Heart left ventricle (tissue), 16 donors: ENCODE measurements around the gene LSM14A. TPM values are rescaled to one million over a fixed set of nuclear protein-coding genes. Genes with fewer than 3 reads are reported as not detected.

Experiments used
- ATAC-seq, 4 donors: fragments of 200-7000 bp; cut with Tn5 transposase; one replicate each; pipeline ENCODE4 v1.9.1; 2020 to 2022; ENCODE audit warnings: moderate library complexity in 4 of 4, mild to moderate bottlenecking in 3 of 4, moderate number of reproducible peaks in 1 of 4
- DNase-seq, 5 donors: peaks; one replicate each; pipeline ENCODE4 v3.0.0-alpha.2; 2020
- H3K27ac ChIP-seq, 12 donors: fragments of 200-600 bp; sonication (generic) in 4 of 12; one replicate each; pipeline versions ENCODE4 v1.5.0 to v1.8.0; 2016 to 2022; ENCODE audit warnings: mild to moderate bottlenecking in 2 of 12
- H3K27me3 ChIP-seq, 9 donors: fragments of 200-600 bp; sonication (generic) in 2 of 9; one replicate each; pipeline versions ENCODE4 v1.5.1 to v1.8.0; 2016 to 2022; ENCODE audit warnings: mild to moderate bottlenecking in 3 of 9
- H3K36me3 ChIP-seq, 9 donors: fragments of 200-600 bp; sonication (generic) in 2 of 9; one replicate each; pipeline versions ENCODE4 v1.5.0 to v1.8.0; 2018 to 2022; ENCODE audit warnings: mild to moderate bottlenecking in 2 of 9
- H3K4me1 ChIP-seq, 12 donors: fragments of 200-600 bp; sonication (generic) in 4 of 12; one replicate each; pipeline versions ENCODE4 v1.5.0 to v1.8.0; 2016 to 2022; ENCODE audit warnings: mild to moderate bottlenecking in 3 of 12
- H3K4me3 ChIP-seq, 12 donors: fragments of 200-600 bp; sonication (generic) in 4 of 12; one replicate each; pipeline versions ENCODE4 v1.5.0 to v1.8.0; 2017 to 2022; ENCODE audit warnings: mild to moderate bottlenecking in 9 of 12, moderate library complexity in 4 of 12
- H3K9me3 ChIP-seq, 12 donors: fragments of 200-600 bp; sonication (generic) in 4 of 12; one replicate each; pipeline versions ENCODE4 v1.5.0 to v1.8.0; 2016 to 2022; ENCODE audit warnings: mild to moderate bottlenecking in 1 of 12
- POLR2A ChIP-seq, 2 donors: fragments of 450-650 bp; IDR thresholded peaks; one replicate each; pipeline ENCODE4 v1.6.1; 2017; ENCODE audit warnings: antibody characterized with exemption in 2 of 2, mild to moderate bottlenecking in 2 of 2, moderate library complexity in 2 of 2
- WGBS, 4 donors: extraction: QIAGEN DNeasy Blood & Tissue Kit in 2 of 4; methylation state at CpG; one replicate each; pipeline versions ENCODE4 v1.1.5 to v1.1.7; 2013 to 2018; 5-methylcytosine and 5-hydroxymethylcytosine counted together
- intact Hi-C, 10 donors: fragments of 100-400 bp; cut with DNase I; formaldehyde crosslinking; loops; one replicate each; pipeline versions ENCODE4 v1.11.1 to v1.14.2; 2022
- polyA plus RNA-seq, 2 donors: library from polyadenylated mRNA; stranded (reverse); fragments of 200-250 nt; gene quantifications; one replicate each; pipeline ENCODE4 v1.2.3, GENCODE V29; 2013
- total RNA-seq, 9 donors: library from RNA; depleted of rRNA in 2 of 9; stranded (reverse); fragments of >200 nt in 2 of 9; fragmentation: NEBNext Ultra II Directional in 3 of 9; extraction: Animal tissue kit (Norgen Biotek cat#: 25700) in 3 of 9; gene quantifications; one replicate each; pipeline versions ENCODE4 v1.1.0 to v1.2.4, GENCODE V29; 2016 to 2023
- TF ChIP-seq, protein P1 (sequence below), 12 donors: fragments of 200-600 bp; sonication (generic) in 4 of 12; IDR thresholded peaks; one replicate each; pipeline versions ENCODE4 v1.5.0 to v1.8.0; 2018 to 2022; ENCODE audit warnings: antibody characterized with exemption in 12 of 12, mild to moderate bottlenecking in 5 of 12
- donor health status: ischemic (EF 13 %, LVEDD 7.1; RV severe dilation, severe dysfunction).
- donor health status: healthy with polysubstance abuse.
- donor health status: DM: no; HTN: yes; CAD: no.
- donor health status: DM: no; HTN: no; CAD: no.
- donor health status: ischemic (EF 25% LVEDD 6.9; RV normal size, moderate dysfunction).
- donor health status: ischemic (EF 25% LVEDD 5.7; RV mildly dilated, moderate dysfunction).
- donor health status: healthy.
- donor health status: DM: yes; HTN: yes; CAD: no.
- donor health status: ischemic (EF 35%, LVEDD 5.7; RV mildly dilated, moderate dysfunction).
- donor health status: nonischemic (EF 11% LVEDD 7.7; RV severe dilation, severe dysfunction).
- donor health status: DM: yes; HTN: yes; CAD: no.
- donor health status: PGD.
- donor health status: ischemic (EF 29% LVEDD 5.4; RV normal size, mild dysfunction).
- donor health status: nonischemic (EF 23%, LVEDD 6.1; RV moderate dilation, normal function).

The LSM14A gene
- total and polyA plus RNA-seq, 11 donors: 34.6 to 109 (median 70.5) TPM

DNA sequence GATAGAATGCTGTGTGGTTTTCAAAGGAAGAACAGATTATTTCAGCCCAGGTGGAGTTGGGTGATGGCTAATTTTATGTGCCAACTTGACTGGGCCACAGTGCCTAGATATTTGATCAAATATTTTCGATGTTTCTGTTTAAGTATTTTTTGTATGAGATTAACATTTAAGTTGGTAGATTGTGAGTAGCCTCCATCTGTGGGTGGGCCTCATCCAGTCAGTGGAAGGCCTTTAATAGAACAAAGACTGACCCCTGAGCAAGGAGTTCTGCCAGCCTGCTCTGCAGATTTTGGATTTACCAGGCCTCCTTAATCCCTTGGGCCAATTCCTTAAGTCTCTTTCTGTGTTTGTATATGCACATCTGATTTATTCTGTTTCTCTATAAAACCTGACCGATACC lies 13.9 kb downstream of the LSM14A start:
- no peaks in the 10 kb centered on the region for H3K9me3 ChIP-seq
- no peak overlapping the region for H3K27ac ChIP-seq
- H3K4me1 ChIP-seq: peaks cover 14 to 95% (median 68%) of the 10 kb centered on the region in 12 donors
- peaks cover 0 to 5% (median 0%) of the 10 kb centered on the region in 9 donors for H3K36me3 ChIP-seq
- no peak for TF ChIP-seq POLR2A (IDR thresholded peaks at IDR 0.05)
- TF ChIP-seq, protein P1, sequence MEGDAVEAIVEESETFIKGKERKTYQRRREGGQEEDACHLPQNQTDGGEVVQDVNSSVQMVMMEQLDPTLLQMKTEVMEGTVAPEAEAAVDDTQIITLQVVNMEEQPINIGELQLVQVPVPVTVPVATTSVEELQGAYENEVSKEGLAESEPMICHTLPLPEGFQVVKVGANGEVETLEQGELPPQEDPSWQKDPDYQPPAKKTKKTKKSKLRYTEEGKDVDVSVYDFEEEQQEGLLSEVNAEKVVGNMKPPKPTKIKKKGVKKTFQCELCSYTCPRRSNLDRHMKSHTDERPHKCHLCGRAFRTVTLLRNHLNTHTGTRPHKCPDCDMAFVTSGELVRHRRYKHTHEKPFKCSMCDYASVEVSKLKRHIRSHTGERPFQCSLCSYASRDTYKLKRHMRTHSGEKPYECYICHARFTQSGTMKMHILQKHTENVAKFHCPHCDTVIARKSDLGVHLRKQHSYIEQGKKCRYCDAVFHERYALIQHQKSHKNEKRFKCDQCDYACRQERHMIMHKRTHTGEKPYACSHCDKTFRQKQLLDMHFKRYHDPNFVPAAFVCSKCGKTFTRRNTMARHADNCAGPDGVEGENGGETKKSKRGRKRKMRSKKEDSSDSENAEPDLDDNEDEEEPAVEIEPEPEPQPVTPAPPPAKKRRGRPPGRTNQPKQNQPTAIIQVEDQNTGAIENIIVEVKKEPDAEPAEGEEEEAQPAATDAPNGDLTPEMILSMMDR (IDR thresholded peaks at IDR 0.05): no peak
- DNase-seq: no peak
- no peak overlapping the region for H3K4me3 ChIP-seq
- intact Hi-C loops: no loop called here
- no peak for ATAC-seq
- 94 to 96% (median 94%) methylated on average over 2 of the region's 2 CpGs for WGBS, 4 donors
- H3K27me3 ChIP-seq: no peaks in the 10 kb centered on the region

DNA sequence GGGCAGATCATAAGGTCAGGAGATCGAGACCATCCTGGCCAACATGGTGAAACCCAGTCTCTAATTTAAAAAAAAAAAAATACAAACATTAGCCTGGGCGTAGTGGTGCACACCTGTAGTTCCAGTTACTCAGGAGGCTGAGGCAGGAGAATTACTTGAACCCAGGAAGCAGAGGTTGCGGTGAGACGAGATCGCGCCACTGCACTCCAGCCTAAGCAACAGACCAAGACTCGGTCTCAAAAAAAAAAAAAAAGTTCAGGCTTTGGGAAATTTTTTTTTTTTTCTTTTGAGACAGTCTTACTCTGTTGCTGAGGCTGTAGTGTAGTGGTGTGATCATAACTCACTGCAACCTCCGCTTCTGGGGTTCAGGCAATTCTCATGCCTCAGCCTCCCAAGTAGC lies 14.7 kb downstream of the LSM14A start:
- no peaks in the 10 kb centered on the region for H3K27me3 ChIP-seq
- TF ChIP-seq POLR2A (IDR thresholded peaks at IDR 0.05): no peak
- TF ChIP-seq, protein P1 (IDR thresholded peaks at IDR 0.05): no peak
- no peak for ATAC-seq
- intact Hi-C loops: no loop called here
- no peaks in the 10 kb centered on the region for H3K9me3 ChIP-seq
- DNase-seq: no peak
- H3K4me1 ChIP-seq: peaks cover 8 to 95% (median 65%) of the 10 kb centered on the region in 12 donors
- H3K27ac ChIP-seq: no peak overlapping the region
- H3K4me3 ChIP-seq: no peak overlapping the region
- H3K36me3 ChIP-seq: no peaks in the 10 kb centered on the region
- WGBS, 4 donors: 97 to 98% (median 97%) methylated on average over 8 of the region's 8 CpGs

DNA sequence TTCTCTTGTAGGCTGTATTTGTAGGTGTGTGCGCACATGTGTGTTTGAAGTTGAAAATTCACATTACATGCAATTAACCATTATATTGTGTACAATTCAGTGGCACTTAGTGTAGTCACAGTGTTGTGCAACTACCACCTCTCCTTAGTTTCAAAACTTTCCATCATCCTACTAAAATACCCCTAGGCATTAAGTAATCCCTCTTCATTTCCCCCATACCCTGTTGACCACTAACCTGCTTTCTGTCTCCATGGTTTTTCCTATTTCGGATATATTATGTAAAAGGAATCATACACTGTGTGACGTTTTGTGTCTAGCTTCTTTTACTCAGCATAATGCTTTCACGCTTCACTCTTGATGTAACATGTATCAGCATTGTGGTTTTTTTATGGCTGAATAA lies 16.1 kb downstream of the LSM14A start:
- H3K27ac ChIP-seq: no peak overlapping the region
- H3K4me3 ChIP-seq: no peak overlapping the region
- no peaks in the 10 kb centered on the region for H3K27me3 ChIP-seq
- DNase-seq (no peak), ATAC-seq (no peak)
- peaks cover 8 to 86% (median 59%) of the 10 kb centered on the region in 12 donors for H3K4me1 ChIP-seq
- H3K9me3 ChIP-seq: no peaks in the 10 kb centered on the region
- TF ChIP-seq, protein P1 (IDR thresholded peaks at IDR 0.05): no peak
- no peak for TF ChIP-seq POLR2A (IDR thresholded peaks at IDR 0.05)
- WGBS, 4 donors: 85 to 88% (median 86%) methylated on average over 4 of the region's 4 CpGs
- peaks cover 0 to 5% (median 0%) of the 10 kb centered on the region in 9 donors for H3K36me3 ChIP-seq
- intact Hi-C loops: no loop called here

DNA sequence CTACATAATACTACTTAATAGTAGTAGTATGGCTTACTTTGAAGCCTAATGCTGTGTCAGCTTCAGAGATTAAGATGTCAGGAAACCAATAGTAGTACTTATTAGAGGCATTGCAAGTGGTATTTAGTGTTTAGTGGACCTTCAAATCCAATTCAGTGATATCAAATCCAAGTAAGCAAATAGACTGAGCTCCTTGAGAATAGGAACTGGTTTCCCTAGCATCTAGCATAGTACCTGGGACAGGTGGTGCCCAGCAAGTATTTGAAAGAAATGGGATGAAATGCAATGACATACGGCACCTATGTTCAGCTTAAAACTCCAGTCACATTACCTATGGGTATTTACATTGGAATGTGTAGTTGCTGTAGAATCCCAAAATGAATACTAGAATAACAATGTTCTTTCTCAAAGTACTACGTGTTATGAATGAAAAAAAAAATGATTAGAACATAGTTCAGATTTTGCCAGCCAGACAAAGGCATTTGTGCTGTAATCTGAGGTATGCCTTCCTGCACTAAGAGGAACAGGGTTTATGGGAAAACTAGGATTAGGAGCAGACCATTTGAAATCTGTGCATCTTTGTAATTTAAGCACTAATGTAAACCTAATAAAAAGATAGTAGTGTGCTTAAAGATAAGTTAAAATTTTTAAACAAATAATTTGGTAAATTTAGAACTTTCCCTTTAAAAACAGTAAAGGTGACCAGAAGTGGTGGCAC lies 17.1 kb downstream of the LSM14A start:
- ATAC-seq (no peak), DNase-seq (no peak)
- no peaks in the 10 kb centered on the region for H3K27me3 ChIP-seq
- intact Hi-C loops: no loop called here
- 54 to 62% (median 57%) methylated on average over 2 of the region's 2 CpGs for WGBS, 4 donors
- H3K36me3 ChIP-seq: peaks cover 0 to 14% (median 6%) of the 10 kb centered on the region in 9 donors
- TF ChIP-seq POLR2A (IDR thresholded peaks at IDR 0.05): no peak
- TF ChIP-seq, protein P1 (IDR thresholded peaks at IDR 0.05): no peak
- H3K27ac ChIP-seq: no peak overlapping the region
- peaks cover 8 to 77% (median 55%) of the 10 kb centered on the region in 12 donors for H3K4me1 ChIP-seq
- no peak overlapping the region for H3K4me3 ChIP-seq
- no peaks in the 10 kb centered on the region for H3K9me3 ChIP-seq
